Skeletal muscle satellite cell (primary cell): ENCODE measurements around the gene COIL.
"Not testable (repeated sequence)": the region's sequence is repeated elsewhere in the genome, so short reads cannot be mapped to it uniquely, and the experiment has no call there.

ENCODE experiments used
- H3K27me3 ChIP-seq: 2 replicates; pipeline ENCODE4 v1.7.0; 2013; ENCODE audit warnings: low read length; ENCODE audit not compliant: control insufficient read depth, insufficient read depth
- H3K36me3 ChIP-seq: 2 replicates; pipeline ENCODE4 v1.7.0; 2013; ENCODE audit warnings: mild to moderate bottlenecking, control low read depth, low read length; ENCODE audit not compliant: insufficient read depth
- H3K4me1 ChIP-seq: 2 replicates; pipeline ENCODE4 v1.7.0; 2013; ENCODE audit warnings: low read length; ENCODE audit not compliant: control insufficient read depth, insufficient read depth
- H3K4me2 ChIP-seq: 2 replicates; pipeline ENCODE4 v1.7.0; 2013; ENCODE audit warnings: mild to moderate bottlenecking, low read length
- H3K4me3 ChIP-seq: 2 replicates; pipeline ENCODE4 v1.7.0; 2013; ENCODE audit warnings: low read length
- H3K9ac ChIP-seq: 2 replicates; pipeline ENCODE4 v1.7.0; 2013; ENCODE audit warnings: mild to moderate bottlenecking, low read depth, low read length, moderate library complexity
- H3K9me3 ChIP-seq: replicated peaks from 2 replicates; pipeline ENCODE4 v1.7.0; 2013; ENCODE audit warnings: mild to moderate bottlenecking, control low read depth, low read length

Gene COIL

DNA sequence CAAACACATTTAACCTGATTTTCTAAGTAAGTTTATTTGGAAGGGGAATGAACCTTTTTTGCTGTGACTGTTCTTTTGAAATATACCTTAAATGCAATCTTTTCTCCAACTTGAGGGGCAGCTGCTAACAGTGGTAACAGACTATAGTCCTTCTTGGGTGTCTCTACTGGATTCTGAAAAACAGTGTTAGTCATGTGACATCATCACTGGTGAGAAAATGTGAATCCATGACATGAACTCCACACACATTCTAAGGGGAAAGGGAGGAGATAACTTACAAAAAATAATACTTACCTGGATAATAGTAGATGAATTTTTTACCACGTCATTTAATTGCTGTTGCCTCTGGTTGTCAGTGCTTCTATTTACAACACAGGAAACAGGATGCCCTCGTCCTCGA lies 11.3 kb downstream of the COIL start:
- no peak overlapping the region for H3K9ac ChIP-seq
- H3K9me3 ChIP-seq: no peaks in the 10 kb centered on the region
- H3K4me2 ChIP-seq: no peak overlapping the region
- H3K36me3 ChIP-seq: peaks cover 30% of the 10 kb centered on the region
- H3K27me3 ChIP-seq: no peaks in the 10 kb centered on the region
- H3K4me3 ChIP-seq: no peak overlapping the region
- H3K4me1 ChIP-seq: peaks cover 5% of the 10 kb centered on the region

DNA sequence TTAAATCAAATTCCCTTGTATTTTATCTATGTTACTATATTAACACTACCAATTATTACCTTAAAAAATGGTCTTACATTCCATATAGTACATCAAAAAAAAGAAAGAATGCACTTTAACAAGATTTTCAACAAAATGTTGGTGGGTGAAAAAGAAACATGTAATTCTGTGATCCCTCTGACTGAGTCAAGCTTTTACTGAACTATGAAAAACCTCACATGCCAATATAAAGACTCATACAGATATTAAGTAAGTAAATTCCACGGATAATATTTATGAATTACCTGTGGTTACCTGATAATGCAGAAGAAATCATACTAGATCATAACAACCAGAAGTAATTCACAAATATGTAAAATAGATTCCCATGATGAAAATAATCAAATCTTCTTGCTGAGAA lies 12.4 kb downstream of the COIL start:
- Histone ChIP-seq H3K4me2 (no peak overlapping the region), H3K9me3 (no peaks in the 10 kb centered on the region), H3K36me3 (peaks cover 37% of the 10 kb centered on the region), H3K4me1 (no peaks in the 10 kb centered on the region), H3K27me3 (no peaks in the 10 kb centered on the region), H3K4me3 (no peak overlapping the region), H3K9ac (no peak overlapping the region)

DNA sequence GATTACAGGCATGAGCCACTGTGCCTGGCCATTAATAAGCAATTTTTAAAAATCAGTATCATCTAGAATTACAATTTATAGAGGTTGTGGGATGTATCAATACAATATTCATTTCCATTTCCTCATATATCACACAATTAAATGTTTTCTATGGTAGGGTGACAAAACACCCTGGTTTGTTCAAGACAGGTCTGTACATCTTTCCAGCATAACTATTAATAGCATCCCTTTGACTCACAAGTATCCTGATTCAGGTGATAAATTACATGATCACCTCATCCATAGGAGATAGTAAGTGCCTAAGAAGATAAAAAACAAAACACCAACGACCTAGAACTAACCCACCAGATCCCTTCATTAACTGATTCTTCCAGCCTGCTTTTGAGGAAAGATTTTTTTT lies 13.1 kb downstream of the COIL start:
- Histone ChIP-seq H3K4me1 (no peaks in the 10 kb centered on the region), H3K9me3 (no peaks in the 10 kb centered on the region), H3K36me3 (peaks cover 44% of the 10 kb centered on the region), H3K9ac (no peak overlapping the region), H3K4me2 (no peak overlapping the region), H3K4me3 (no peak overlapping the region), H3K27me3 (no peaks in the 10 kb centered on the region)

DNA sequence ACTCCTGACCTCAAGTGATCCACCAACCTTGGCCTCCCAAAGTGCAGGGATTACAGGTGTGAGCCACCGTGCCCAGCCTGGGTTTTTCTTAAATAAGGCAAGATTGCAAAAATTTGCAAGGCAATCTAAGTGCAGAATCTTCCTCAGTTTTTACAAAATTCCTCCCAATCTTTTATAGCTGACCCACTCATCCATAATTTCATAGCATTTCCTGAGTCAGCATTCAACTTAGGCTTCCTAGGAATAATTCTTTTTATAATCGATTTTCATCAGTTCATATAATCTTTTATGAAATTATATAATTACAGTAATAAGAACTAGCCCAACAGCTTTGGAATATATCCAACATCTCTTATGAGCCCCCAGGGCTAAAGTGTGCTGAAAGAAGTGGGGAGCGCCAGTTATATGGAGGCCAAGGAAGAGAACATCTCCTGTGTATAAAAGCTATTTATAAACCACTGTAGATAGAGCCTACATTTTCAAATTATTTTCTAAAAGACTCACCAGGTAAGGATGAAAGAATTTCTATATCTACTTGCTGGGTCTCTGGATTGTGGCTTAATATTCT lies 14.8 kb downstream of the COIL start:
- Histone ChIP-seq H3K4me2 (no peak overlapping the region), H3K27me3 (no peaks in the 10 kb centered on the region), H3K4me3 (no peak overlapping the region), H3K9me3 (no peaks in the 10 kb centered on the region), H3K36me3 (peaks cover 52% of the 10 kb centered on the region), H3K4me1 (no peaks in the 10 kb centered on the region), H3K9ac (no peak overlapping the region)

DNA sequence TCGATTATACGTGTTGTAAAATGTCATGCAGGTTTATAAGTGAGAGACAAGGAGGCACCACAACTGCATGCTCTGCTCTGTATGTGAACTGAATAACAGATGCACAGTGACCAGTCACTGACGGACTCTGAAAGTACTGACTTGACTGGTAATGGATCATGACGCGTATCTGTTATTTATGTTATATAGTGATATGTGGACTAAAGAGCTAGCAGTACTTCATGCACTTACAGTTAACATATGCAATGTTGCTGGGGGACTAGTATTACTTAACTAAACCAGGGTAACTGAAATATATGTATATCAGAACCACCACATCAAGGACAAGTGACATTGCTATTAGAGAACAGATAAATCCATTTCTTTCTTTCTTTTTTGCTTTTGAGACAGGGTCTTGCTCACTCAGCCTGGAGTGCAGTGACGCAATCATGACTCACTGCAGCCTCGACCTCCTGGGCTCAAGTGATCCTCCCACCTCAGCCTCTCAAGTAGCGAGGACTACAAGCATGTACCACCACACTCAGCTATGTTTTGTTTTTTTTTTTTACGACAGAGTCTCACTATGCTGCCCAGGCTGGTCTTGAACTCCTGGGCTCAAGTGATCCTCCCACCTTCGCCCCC lies 17.2 kb downstream of the COIL start:
- Histone ChIP-seq H3K4me1 (no peaks in the 10 kb centered on the region), H3K4me2 (no peak overlapping the region), H3K4me3 (no peak overlapping the region), H3K9me3 (no peaks in the 10 kb centered on the region), H3K9ac (no peak overlapping the region), H3K27me3 (no peaks in the 10 kb centered on the region), H3K36me3 (peaks cover 38% of the 10 kb centered on the region)

DNA sequence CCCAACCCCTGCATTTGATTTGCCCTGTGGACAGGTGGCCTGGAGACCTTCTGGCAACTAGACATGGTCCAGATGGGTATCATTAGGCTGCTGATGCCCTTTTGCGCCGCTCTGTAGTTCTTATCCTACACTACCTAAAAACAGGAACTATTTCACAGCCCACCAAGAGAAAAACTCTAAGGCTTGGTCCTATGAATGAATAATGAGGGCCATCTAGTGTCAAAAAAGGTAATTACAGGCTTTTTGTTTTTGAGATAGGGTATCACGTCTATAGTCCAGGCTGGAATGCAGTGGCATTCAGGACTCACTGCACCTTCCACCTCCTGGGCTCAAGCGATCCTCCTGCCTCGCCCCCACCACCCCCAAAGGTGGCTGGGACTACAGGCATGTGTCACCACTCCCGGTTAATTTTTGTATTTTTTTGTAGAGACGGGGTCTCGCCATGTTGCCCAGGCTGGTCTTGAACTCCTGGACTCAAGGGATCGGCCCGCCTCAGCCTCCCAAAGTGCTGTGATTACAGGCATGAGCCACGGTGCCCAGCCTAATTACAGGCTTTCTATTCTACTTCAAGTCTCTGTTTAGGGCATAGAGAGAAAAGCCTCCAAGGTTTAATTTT lies 20.9 kb downstream of the COIL start:
- peaks cover 5% of the 10 kb centered on the region for H3K4me1 ChIP-seq
- no peak overlapping the region for H3K4me2 ChIP-seq
- H3K9me3 ChIP-seq: no peaks in the 10 kb centered on the region
- H3K4me3 ChIP-seq: no peak overlapping the region
- H3K36me3 ChIP-seq: peaks cover 41% of the 10 kb centered on the region
- H3K9ac ChIP-seq: no peak overlapping the region
- H3K27me3 ChIP-seq: no peaks in the 10 kb centered on the region

DNA sequence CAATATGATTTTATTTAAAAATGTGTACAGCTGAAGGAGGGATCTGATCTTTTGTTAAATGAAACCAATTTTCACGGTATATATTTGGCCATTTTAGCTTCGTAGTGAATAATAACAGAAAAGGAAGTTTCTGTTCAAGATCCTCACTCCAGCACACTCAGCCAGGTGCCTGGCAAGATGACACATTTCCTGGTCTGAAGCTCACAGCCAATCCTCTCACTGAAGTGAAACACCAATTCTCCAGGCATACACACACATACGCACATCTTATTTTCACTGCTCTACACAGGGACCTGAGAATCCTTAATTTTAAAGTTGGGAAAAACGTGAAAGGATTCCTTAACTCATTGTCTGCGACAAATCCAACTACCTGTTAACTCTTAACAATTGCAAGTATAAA lies 22.6 kb downstream of the COIL start:
- not testable (repeated sequence) for H3K9me3 ChIP-seq, H3K4me2 ChIP-seq, H3K4me1 ChIP-seq, H3K9ac ChIP-seq, H3K27me3 ChIP-seq, H3K4me3 ChIP-seq
- peaks cover 44% of the 10 kb centered on the region for H3K36me3 ChIP-seq

DNA sequence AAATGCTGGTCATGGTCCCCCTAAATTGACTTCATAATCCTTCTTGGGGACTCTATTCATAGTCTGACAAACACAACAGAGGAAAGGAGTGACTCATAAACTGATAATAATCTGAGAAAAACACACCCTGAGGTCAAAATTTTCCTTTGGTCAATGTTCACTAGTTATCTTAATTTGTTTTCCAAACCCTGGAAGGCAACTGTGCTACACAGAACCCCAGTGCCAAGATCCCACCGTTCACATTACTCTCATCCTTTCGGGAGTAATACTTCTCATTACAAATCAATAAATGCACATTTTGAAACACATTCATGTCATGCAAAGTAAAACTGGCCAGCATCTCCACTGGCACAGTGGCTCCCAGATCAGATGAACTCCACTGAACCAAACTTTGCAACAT lies 23.2 kb downstream of the COIL start:
- H3K36me3 ChIP-seq: peaks cover 42% of the 10 kb centered on the region

DNA sequence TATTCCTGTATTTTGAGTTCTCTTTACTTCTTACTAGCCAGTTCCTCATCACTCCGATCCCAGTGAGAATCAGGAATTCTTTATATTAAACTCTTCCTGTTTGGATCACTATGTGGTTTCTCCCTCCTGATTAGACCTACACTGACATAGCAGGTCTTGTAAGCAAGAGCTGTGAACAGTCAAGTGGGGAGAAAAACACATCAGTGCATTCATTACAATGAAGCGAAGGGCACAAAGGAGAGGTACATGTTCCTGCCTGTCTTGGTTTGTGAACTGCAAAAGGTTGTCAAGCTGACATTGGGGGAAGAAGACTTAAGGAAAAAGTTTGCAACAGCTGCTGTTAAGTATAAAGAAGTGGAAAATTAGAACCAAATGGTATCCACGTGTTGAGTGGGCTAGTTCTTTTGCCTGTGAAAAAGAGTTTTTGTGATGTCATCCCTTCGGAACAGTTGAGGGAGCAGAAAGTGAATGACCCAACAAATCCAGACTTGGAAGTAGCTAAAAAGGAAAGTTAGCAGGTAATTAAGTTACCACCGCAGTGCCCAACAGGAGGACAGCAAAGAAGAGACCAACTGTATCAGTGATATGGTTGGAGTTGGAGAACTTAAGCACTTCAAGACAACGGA lies 24.0 kb downstream of the COIL start:
- peaks cover 39% of the 10 kb centered on the region for H3K36me3 ChIP-seq

More for the DNA sequence above, 23.2 kb downstream of the COIL start:
- Histone ChIP-seq H3K27me3 (no peaks in the 10 kb centered on the region), H3K4me1 (peaks cover 5% of the 10 kb centered on the region), H3K4me3 (no peak overlapping the region), H3K9me3 (no peaks in the 10 kb centered on the region), H3K4me2 (no peak overlapping the region), H3K9ac (no peak overlapping the region)

DNA sequence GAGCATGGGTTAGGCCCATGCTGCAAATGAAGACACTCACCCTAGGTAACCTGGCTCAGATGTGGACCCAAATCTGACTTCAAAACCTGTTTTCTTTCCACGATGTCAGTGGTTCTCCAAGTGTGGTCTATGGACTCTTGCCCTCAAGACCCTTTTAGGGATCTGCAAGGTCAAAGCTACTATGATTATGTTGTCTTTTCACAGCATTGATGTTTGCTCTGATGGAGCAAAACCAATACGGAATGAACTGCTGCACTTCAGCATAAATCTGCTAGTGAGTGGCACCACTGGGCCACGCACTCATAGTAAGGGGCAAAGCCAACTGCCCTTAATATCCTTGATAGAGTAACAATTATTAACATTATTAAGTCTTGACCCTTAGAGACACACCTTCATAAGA lies 25.4 kb downstream of the COIL start:
- Histone ChIP-seq H3K4me3 (no peak overlapping the region), H3K27me3 (no peaks in the 10 kb centered on the region), H3K4me2 (no peak overlapping the region), H3K36me3 (peaks cover 34% of the 10 kb centered on the region), H3K9ac (no peak overlapping the region), H3K4me1 (peaks cover 5% of the 10 kb centered on the region), H3K9me3 (no peaks in the 10 kb centered on the region)

More for the DNA sequence above, 24.0 kb downstream of the COIL start:
- no peaks in the 10 kb centered on the region for H3K27me3 ChIP-seq
- H3K4me2 ChIP-seq: no peak overlapping the region
- no peak overlapping the region for H3K9ac ChIP-seq
- peaks cover 5% of the 10 kb centered on the region for H3K4me1 ChIP-seq
- H3K9me3 ChIP-seq: no peaks in the 10 kb centered on the region
- H3K4me3 ChIP-seq: no peak overlapping the region

DNA sequence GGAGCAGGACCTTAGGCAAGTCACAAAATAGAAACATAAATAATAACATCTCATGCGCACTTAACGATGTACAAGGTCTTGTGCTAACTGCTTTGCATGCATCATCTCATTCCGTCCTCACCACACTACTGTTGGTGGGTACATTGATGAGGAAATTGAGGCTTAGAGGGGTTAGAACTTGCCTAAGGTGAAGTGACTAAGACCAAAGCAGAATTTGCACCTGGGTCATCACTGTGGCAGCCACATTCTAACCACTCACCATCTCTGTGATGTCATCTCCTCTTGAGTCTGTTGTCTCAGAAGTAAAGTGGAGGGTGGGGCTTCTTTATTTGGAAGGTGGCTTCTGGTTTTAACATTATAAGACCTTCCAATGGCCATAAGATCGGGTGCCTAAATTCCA lies 26.6 kb downstream of the COIL start:
- H3K9me3 ChIP-seq: no peaks in the 10 kb centered on the region
- no peaks in the 10 kb centered on the region for H3K27me3 ChIP-seq
- no peak overlapping the region for H3K4me3 ChIP-seq
- peaks cover 5% of the 10 kb centered on the region for H3K4me1 ChIP-seq
- H3K4me2 ChIP-seq: no peak overlapping the region
- H3K9ac ChIP-seq: no peak overlapping the region
- H3K36me3 ChIP-seq: peaks cover 34% of the 10 kb centered on the region
